Glomerular visceral epithelial cell (primary cell): ENCODE measurements around the gene OPTC.

Experiments used
- DNase-seq: peaks from one replicate; pipeline ENCODE4 v3.0.0-alpha.2; 2016; ENCODE audit errors: extremely low spot score

The OPTC gene

DNA sequence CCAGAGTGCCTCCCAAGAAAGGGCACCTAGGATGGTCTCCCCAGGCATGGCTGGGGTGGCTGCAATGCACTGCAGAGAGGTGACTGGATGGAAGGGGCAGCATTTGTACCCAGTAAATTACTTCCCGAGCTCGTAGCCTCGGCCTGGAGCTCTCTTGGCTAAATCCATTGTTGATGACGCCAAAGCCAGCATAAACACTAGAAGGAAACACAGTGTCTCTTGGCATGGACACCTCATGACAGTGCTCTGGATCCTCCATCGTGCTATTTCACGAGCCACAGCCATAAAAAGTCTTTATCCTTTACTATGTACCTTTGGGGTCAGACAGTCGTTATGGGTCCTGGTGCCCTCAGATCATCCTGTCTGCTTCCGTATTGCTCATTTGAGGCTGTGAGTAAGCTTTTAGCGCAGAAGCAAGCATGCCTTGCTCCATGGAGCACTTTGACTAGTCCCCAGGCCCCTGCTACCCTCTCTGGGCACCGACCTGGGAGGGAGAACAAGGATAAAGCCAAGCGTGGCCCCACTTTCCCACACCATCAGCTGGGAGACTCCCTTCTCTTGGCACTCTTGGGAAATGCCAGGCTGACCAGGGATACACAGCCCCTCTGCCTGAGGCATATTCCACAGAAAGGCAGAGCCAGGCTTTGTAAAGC is 28.7 kb upstream of the OPTC start:
- DNase-seq: no peak

DNA sequence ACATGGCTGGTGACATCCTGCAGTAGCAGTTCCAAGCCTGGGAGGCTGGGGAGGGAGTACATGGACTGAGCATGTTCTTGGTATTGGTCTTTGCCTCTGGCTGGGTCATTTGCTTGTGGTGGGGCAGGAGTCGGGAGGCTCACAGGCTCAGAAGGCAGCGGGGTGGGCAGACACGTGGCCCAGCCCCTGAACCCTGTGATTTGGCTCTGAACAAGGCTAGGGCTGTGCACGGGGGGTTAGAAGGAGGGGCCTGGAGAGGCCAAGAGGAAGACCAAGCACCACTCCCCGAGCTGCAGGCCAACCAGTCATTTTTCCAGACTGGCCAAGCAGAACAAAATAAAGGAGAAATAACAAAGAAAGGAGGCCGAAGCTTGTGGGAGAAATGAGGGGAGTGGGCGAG is 28.0 kb upstream of the OPTC start:
- no peak for DNase-seq

DNA sequence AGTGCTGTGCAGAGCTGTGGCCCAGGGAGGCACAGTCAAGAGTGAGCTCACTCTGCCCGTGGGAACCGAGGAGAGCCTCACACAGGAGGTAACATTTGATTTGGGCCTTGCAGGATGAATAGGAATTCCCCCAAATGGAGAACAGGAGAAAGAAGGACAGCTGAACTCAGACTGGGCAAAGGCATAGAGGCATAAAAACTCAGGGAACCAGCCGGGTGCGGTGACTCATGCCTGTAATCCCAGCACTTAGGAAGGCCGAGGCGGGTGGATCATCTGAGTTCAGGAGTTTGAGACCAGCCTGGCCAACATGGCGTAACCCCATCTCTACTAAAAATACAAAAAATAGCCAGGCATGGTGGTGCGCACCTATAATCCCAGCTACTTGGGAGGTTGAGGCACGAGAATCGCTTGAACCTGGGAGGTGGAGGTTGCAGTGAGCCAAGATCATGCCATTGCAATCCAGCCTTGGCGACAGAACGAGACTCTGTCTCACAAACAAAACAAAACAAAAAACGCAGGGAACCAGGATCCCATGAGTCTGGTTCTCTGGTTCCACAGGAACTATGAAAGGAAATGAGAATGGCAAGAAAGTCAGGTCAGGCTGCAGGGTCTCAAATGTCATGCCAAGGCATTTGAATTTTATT is 26.9 kb upstream of the OPTC start:
- peak; percentile 26 for DNase-seq

DNA sequence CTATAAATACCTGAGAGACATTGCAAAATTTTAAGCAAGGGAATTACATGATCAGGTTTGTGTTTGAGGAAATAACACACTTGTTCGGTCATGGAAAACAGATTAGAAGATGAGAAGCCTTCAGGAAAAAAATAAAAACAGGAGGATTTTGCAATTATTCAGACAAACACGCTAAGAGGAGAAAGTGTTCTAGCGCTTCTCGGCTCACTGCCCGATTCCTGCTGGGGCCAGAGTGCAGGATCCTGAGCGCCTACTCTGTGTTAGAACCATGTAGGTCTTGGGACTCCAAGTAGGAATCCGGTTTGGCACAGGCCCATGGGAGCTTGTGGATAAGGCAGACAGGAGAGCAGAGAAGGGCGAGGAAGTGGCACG is 26.4 kb upstream of the OPTC start:
- DNase-seq: no peak

DNA sequence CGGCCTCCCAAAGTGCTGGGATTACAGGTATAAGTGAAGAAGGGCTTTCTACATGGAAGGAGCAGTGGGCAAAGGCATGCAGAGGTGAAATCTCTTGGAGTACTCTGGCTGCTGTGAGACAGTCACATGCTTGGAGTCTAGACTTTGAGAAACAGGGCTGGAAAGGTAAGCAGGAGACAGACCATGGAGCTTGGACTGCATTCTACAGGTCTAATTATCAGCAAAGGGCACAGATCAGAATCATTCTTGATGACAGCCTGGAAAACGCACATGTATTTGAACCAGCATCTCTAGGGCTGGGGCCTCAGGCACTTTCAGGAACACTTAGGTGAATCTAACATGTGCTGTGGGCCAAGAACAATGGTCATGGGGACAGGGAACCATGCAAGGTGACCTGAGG is 25.6 kb upstream of the OPTC start:
- DNase-seq: no peak

DNA sequence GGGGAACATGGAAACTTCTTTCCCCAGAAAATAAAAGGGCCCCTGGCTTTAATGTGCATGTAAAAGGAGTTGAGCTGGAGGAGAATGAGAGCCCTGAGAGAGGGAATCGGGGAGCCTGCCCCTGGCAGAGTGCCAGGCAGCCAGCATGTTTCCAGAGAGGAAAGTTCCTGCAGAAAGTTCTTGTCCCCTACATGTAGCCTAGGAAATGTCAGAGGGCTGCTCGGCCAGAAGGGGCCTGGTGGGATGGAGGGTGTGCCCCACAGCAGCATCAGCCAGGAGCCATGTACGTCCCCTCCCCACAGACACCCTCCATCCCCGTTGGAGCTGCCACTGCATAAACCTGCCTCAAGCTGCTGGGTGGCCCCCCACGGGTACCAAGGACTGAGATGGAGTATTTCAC is 23.7 kb upstream of the OPTC start:
- DNase-seq: no peak

DNA sequence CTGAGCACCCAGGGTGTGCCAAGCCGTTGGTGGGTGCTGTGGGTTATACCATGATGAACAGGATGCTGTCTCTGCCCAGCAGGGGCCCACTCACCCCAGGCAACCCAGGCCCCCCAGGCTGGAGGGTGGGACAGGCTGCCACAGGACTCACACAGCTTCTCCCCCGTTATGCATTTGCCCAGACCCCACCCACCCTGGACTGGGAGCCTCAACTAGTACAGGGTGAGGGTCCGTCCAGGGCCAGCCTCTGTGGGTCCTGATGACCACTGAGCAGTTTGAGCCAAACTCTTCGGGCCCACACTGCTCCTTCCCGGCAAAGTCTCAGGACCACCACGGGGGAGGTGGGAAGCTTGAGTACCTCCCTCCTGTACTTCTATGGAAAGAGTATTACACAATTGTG is 22.1 kb upstream of the OPTC start:
- DNase-seq: no peak

DNA sequence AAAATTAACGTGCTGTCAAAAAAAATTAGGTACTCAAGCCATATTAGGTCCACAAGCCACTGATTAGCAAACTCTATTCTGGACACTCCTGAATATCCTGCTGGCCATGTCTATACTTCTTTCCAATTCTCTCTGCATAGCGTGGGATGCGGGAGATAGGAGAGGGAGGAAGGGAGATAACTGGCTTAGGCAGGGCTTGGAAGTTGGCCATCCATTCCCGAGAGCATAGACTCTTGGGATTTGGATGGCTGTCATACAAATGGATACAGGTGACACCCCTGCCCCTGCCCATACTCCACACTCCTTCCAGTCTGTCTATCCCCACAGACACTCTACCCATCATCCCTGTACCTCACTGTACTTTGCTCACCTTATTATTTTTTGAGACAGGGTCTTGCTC is 20.7 kb upstream of the OPTC start:
- no peak for DNase-seq

DNA sequence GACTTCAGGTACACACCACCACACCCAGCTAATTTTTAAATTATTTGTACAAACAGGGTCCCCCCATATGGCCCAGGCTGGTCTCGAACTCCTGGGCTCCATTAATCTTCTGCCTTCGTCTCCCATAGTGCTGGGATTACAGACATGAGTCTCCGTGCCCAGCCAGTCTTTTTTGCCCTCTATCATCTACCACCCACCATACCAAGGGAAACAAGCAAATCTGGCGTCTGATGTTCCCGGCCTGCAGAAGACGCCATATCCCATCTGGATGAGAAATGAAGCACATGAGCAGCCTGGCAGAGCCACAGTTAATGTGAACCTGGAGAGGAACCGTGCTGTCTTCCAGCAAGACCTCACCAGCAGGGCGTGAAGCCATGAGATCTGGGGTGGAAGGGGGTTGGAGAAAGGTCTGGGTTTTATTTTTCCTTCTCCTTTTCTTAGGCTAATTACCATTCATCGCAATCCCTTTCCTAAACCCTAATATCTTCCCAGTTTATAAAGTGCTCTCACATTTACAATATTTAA is 20.1 kb upstream of the OPTC start:
- no peak for DNase-seq

DNA sequence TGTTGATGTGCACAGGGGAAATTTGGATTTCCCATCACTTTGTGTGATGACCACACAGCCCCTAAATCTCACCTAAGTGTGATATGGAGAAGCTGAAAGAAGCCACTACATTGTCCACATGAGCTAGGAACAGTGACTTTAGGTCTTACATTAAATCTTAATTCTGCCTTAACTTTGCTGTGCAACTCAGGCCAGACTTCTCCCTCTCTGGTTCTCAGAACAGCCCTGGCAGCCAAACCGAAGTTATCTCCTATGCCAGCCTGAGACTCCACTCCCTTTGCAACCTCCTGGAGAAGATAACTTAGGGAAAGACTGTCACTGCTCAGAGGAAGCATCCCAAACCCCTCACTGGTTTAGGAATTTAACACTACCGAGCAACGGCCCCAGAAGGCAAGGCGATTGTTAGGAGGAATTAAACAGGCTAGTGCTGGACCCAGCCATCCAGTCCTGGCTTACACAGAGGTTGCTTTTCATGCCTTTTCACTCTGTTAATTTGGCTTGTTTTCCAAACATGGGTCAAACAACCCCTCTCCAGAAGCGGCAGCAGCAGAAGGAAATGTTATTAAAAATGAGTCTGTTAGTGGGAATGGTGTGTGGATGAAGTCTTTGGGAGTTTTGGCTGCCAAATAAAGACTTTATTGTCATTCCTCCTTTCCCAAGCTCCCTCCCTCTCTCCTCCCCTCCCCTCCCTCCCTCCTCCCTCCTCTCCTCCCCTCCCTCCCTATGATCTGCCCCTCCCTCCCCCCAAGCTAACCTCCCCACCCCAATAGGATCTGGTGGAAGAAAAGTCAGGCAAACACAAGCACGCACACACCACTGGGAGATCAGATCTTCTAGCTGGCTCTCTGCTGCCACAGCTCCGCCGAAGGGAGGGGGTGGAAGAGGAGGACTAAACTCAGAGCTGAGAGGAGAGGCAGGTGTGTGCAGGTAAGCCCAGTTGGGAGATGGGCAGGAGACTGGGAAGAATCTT is 18.7 kb upstream of the OPTC start, which contains the start of gene PRELP:
Gene PRELP (plus strand): TSS at position 795 of the 970 bp plus-strand sequence. CDS start 7,379 bp downstream, outside the sequence.
- DNase-seq: no peak

DNA sequence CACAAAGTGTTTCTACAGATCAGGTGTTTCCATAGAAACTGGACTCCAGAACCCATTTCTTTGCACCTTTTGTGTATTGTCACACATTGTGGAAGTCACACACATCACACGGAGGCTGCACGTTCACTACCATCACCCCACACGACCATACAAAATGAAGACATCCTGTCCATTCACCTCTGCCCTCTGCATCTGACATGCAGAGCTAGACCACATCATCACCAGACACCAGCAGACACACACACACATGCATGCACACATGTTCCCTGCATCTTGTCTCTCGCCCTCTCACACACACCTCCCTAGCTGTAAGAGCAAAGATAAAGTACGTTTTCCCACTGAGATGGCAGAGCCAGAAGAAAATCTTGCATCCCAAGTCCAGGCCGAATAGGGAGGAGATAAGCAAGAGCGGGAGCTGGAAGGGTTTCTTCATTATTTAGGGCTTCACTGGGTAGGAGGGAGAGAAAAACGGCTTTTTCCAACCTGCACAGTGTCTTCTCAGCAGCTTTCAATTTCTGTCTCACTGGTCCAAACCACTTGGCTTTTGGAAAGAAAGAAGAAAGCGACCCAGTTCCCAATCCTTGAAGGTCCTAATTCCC is 17.6 kb upstream of the OPTC start:
- no peak for DNase-seq

DNA sequence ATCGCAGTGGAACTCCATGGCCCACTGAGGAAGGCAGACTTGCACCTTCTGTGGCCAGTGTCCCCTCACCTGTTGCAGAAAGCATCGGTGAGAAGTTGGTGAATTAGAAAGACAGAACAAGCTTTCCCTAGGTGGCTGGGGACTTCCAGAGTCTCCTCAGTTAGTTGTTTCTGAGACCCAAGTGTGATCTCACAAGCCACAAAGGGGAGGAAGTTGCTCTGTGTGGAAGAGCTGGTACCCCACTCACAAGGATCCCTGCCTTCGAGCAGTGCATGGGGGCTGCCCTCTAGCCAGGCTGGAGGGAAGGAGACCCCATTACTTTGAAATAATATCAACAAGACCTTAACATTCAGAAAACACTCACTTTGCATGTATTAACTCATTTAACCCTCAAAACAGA is 16.2 kb upstream of the OPTC start:
- no peak for DNase-seq

DNA sequence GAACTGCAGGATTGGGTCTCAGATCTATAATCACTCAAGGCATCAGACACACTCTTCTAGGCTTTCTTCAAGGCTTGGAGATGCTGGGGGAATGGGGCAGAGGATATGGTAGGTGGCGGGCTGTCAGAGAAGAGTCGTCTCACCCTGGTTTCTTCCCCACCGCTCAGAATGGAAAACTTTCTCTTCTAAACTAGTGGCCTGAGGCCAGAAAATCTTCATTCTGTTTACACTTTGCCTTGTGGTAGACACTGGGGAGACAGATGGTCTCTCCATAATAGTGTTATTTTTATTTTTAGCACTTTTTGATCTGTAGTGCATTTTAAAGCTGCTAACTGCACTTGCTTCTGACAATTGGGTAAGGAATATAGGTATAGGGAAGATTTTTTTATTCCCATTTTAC is 15.7 kb upstream of the OPTC start:
- DNase-seq: no peak

DNA sequence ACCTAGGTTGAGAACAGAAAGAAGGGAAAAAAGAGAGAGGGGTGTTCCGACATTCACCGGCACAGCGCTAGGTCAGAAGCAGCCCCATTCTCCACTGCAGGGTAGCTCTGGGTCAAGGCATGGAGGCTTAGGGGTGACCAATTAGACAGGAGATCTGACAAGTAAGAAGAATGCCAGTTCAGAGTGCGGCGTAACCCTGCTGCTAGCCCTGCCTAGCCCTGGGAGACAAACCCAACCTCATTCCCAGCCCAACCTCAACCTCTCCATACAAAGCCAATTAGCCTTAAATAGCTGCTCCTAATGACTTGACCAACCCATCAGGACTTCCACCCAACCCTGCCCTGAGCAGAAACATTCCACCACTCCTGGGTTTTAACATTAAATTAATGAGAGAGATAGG is 15.0 kb upstream of the OPTC start:
- no peak for DNase-seq

DNA sequence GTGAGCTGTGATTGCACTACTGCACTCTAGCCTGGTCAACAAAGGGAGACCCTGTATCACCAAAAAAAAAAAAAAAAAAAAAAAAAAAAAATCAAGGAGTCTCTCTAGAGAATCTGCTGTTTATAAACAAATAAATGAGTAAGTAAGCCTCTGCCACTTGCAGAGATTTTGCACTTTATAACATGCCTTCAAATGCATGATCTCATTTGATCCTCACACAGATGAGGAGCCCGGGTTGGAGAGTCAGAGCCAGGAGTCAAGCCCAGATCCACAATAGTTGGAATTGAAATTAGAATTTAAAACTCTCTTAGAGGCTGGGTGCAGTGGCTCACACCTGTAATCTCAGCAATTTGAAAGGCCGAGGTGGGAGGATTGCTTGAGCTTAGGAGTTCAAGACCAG is 14.3 kb upstream of the OPTC start:
- DNase-seq: no peak

DNA sequence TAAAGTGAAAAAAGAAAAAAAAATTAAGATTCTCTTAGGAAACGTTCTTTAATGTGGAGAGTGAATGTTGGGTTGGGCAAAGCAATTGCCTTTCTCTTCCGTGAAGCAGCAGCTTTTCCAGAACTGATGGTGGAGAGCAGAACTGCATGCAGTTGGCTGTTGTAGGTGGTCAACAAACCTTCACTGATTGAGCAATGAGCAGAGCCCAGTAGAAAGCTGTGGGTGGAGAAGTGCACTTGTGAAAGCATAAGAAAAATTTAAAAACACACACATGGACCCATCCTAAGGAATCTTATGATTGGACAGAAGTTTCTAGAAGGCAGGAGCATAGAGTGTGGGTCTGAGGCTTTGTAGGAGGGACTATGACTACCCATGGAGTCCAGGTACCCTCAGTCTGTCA is 13.9 kb upstream of the OPTC start:
- no peak for DNase-seq

DNA sequence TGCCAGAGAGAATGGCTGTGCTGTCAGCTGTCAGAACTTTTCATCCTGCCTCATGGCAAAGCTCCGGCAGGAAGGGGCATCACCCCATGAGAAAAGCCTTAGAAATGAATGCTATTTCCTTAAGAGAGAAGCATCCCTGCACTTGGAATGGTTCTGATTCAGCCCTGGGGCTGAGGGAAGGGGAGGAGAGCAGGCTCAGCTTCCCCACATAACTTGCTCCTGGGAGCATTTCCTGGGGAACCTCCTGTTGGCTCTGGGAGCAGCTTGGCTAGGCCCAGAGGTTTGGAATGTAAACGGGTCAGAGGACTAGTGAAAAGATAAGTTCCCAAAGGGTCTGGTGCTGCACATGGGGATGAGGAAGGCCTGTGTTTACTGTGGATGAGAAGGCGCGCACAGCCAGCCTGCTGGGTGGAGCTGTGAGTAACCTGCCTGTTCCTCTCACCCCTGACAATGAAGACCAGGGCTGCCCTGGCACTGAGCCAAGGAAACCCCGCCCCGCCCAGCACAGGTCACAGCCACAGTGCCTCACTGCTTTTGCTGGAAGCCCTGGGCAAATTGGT is 13.3 kb upstream of the OPTC start:
- DNase-seq: peak; percentile 68

DNA sequence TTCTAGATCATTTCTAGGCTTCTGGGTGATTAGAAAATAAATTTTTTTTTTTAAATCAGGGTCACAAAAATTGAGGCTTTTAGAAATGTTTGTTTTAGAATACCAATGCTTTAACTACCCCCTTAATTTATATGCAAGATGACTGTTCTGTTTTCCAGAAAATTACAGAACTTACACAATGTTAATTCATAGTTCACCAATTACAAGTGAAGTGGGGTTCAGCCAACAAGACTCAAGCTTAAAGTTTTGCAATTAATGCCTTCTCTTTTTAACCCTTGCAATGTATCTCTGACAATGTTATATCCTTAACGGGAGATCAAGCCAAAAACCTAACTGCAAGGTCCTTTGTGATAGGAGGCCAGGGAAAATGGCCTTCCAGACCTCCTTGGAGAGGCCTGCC is 12.8 kb upstream of the OPTC start:
- no peak for DNase-seq

DNA sequence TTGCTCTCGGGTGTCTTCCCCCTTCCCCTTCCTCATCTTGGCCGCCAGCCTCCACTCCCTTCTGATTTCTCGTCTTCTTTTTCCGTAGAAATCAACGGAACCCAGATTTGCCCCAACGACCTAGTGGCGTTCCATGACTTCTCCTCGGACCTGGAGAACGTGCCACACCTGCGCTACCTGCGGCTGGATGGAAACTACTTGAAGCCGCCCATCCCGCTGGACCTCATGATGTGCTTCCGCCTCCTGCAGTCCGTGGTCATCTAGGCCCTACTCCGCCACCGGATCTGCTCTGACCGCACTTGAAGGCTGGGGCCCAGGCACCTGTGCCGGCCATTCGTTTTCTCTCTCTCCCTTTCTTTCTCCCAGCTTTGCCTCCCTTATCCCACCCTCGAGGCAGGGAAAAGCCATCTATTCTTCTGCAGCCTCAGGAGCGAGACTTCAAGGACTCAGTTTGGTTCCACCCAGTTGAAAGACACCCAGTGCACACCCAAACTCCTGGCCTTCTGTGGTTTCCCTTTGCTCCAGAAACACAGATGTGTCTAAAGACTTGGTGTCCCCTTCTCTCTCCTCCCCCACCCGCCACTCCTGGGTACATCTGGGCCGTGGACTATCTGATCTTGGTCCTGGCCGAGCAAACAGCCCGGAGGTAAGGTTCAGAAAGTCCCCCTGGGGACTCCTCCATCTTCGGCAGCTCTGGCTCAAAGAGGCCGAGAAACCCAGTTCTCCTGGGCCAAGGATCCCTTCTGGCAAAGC is 7.2 kb upstream of the OPTC start:
- DNase-seq: no peak

DNA sequence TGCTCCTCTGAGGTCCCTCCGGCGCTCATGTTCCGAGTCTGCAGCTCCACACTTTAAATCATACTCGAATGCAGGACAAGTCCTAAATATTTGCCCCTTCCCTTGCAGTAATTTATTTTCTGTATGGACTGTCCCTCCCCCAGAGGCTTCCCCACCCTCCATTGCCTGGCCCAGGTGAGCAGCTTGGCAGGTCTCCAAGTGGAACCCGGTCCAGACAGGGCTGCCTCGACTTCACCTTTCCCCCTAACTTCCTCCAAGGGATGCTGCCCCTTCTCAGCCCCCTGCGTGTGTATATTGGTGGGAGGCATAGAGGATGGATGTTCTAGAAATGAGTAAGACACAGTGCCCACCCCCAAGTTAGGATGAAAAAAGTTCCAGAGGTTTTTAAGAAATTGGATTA is 5.4 kb upstream of the OPTC start:
- no peak for DNase-seq

DNA sequence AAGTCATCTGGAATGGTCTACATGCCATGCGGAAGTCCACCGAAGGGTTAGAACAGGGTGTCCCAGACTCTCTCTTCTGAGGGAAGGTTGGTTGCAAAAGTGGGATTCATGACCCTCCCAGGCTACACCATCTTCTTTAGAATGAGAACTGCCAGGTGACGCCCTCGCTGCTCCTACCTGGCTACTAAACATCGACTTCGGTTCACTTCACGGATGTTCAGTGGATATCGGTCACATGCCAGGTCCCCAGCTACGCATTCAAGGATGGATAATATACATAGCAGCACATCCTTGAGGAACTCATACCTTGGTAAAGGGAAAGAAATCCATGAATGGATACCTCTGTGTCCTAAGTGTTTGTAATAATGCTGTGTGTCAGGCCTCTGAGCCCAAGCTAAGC is 3.3 kb upstream of the OPTC start:
- no peak for DNase-seq
